Fibroblast of pulmonary artery (primary cell): ENCODE data around the gene C11orf21.

Experiments used
- DNase-seq: peaks from one replicate; pipeline ENCODE4 v3.0.0-alpha.2; 2010; ENCODE audit warnings: low read depth
- H3K4me3 ChIP-seq: replicated peaks from 2 replicates; pipeline ENCODE4 v1.5.1; 2011; ENCODE audit warnings: low read depth, mild to moderate bottlenecking, control low read depth, low read length, moderate library complexity
- TF ChIP-seq, protein P1 (sequence below): IDR thresholded peaks from 2 replicates; pipeline ENCODE4 v1.5.1; 2011; ENCODE audit warnings: mild to moderate bottlenecking, control low read depth, low read length, inconsistent platforms; ENCODE audit errors: missing control alignments

Gene C11orf21

DNA sequence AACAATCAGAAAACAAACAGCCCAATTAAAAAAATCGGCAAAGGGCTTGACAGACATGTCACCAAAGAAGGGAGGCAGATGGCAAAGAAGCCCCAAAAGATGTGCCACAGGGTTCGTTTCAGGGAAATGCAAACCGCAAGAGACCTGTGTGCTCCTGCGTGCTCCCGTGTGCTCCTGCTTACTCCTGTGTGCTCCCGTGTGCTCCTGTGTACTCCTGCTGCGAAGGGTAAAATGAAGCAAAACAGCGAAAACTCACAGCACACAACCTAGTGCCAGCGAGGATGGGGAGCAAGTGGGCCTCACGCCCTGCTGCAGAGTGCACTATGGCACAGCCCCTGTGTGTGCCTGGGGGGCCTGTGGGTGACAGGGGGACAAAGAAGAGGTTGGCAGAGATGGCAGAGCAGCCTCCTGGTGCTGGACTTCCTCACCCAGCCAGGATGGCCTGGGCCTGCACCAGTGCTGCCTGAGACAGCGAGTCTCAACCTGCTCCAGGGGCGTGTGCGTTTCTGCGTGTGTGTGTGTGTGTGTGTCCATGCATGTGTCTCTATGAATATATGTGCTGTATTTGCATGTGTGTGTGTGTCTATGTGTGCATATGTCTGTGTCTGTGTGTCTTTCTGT is 45.3 kb downstream of the C11orf21 start:
- TF ChIP-seq, protein P1, sequence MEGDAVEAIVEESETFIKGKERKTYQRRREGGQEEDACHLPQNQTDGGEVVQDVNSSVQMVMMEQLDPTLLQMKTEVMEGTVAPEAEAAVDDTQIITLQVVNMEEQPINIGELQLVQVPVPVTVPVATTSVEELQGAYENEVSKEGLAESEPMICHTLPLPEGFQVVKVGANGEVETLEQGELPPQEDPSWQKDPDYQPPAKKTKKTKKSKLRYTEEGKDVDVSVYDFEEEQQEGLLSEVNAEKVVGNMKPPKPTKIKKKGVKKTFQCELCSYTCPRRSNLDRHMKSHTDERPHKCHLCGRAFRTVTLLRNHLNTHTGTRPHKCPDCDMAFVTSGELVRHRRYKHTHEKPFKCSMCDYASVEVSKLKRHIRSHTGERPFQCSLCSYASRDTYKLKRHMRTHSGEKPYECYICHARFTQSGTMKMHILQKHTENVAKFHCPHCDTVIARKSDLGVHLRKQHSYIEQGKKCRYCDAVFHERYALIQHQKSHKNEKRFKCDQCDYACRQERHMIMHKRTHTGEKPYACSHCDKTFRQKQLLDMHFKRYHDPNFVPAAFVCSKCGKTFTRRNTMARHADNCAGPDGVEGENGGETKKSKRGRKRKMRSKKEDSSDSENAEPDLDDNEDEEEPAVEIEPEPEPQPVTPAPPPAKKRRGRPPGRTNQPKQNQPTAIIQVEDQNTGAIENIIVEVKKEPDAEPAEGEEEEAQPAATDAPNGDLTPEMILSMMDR = no peak
- no peak for DNase-seq
- no peak overlapping the region for H3K4me3 ChIP-seq

DNA sequence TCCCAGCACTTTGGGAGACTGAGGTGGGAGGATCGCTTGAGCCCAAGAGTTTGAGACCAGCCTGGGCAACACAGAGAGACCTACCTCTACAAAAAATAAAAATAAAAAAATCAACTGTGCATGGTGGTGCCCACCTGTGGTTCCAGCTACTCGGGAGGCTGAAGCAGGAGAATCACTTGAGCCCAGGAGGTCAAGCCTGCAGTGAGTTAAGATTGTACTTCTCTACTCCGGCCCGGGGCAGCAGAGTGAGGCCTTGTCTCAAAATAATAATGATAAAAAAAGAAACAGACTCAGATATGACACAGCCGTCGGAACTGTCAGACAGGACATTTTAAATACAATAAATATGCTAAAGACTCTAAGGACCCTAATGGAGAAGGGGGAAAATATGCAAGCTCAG is 49.7 kb downstream of the C11orf21 start:
- H3K4me3 ChIP-seq = no peak overlapping the region
- TF ChIP-seq, protein P1 = no peak

DNA sequence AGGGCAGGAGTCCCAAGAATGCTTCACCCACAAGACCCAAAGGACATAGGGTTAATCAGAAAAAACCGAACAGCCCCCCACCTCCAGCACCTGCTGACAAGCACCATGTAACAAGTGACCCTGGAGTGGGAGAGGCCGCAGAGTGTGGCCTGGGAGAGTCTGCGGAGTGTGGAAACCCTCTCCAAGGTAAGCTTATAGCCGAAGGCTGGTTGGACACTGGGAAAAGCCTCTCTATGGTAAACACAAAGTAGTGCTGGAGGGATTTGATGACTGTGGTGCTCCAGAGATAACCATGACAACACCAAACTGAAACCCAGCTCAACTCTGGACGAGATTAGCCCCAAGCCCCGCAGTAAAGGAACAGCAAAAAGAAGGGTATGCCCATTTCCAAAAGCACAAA is 50.6 kb downstream of the C11orf21 start:
- no peak for DNase-seq
- TF ChIP-seq, protein P1 = no peak
- H3K4me3 ChIP-seq = no peak overlapping the region

More for the DNA sequence above, 49.7 kb downstream of the C11orf21 start:
- no peak for DNase-seq

DNA sequence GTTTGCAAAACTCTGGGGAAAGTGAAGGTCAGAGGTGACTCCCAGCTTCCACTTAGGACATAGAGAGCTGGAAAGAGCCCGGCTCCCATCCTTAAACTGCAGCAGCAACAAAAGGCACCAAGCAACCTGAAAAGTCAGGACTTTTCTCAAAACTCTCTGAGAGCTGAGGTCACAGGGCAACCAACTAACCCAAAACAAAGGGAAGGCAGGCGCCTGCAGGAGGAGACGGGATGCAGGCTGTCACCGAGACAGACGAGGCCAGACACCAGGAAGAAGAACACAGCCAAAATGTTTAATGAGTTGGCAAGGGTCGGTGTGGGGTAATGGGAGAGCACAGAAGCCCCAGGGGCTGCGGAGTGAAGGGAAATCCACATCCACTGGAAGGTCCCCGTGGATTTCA is 51.2 kb downstream of the C11orf21 start:
- no peak for DNase-seq
- TF ChIP-seq, protein P1 = no peak
- no peak overlapping the region for H3K4me3 ChIP-seq

DNA sequence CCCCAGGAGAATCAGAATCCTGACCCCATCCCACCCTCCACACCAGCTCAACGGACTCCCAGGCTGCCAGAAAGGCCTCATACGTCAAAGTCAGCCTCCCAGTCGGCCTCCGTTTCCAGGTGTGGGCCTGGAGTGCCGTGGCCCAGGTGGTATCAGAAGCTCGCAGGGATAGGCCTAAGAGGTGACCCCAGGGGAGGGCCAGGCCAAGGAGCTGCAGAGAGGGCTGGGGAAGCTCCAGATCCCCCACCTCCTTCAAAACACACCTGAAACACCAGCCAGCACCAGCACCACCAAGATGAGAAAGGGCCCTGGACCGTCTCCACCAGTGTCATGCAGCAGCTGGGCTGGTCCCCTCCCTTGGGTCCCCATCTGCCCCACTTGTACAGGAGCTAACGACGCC is 51.7 kb downstream of the C11orf21 start:
- H3K4me3 ChIP-seq = no peak overlapping the region
- DNase-seq = no peak
- TF ChIP-seq, protein P1 = no peak

DNA sequence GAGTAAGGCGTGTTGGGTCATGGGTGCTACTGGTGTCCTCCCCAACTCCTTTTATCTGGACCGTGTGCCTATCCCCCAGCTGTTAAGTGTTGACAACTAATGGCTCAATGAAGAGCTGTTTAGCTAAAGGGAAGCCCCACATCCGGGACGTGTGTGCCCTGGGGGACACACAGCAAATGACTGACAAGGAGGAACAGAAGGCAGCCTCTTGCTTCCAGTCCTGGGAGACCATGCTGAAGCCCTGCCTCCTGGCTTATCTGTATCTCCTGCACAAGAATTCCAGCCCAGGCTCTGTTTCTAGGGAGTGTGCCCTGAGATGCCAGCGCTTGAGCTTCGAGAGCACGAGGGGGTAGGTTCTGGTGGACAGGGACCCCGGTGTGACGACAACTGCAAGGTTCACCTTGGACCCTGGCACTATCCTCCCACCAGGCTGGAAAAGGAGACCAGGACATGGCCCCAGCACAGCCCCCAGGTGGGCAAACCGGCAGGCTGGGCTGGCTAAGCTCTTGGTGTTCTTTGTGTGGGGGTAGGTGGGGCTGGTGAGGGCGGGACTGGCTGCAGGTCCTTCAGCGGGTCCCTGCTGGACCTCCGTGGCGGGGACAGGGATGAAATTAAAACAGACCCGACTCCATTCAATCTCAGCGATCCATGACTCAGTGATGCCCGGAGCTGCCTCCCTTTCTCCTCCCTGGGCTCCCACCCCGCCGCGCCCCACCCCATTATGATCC is 52.4 kb downstream of the C11orf21 start:
- no peak overlapping the region for H3K4me3 ChIP-seq
- TF ChIP-seq, protein P1 = no peak
- DNase-seq = no peak
